Caki2 (cell line): ENCODE results near the gene SLC5A3. TPM values are rescaled to one million over a fixed set of nuclear protein-coding genes. Genes with fewer than 3 reads are reported as not detected.

Experiments used
- DNase-seq: peaks from one replicate; pipeline ENCODE4 v3.0.0-alpha.2; 2015; ENCODE audit warnings: low read depth
- in situ Hi-C: cut with HindIII; loops from 2 replicates; pipeline ENCODE4 v1.10.0; 2016; ENCODE audit warnings: low sequenced_read_pairs, low pct_unique_long_range_greater_than_20kb, mixed read lengths
- total RNA-seq: library from RNA; depleted of rRNA; stranded (reverse); fragments of >200 nt; shearing (Covaris generic); gene quantifications from 2 replicates; pipeline ENCODE4 v1.2.3, GENCODE V29; 2014; ENCODE audit warnings: low replicate concordance; rRNA removed

The SLC5A3 gene
- total RNA-seq, result 18.4 and 22.2 TPM in 2 replicates

DNA sequence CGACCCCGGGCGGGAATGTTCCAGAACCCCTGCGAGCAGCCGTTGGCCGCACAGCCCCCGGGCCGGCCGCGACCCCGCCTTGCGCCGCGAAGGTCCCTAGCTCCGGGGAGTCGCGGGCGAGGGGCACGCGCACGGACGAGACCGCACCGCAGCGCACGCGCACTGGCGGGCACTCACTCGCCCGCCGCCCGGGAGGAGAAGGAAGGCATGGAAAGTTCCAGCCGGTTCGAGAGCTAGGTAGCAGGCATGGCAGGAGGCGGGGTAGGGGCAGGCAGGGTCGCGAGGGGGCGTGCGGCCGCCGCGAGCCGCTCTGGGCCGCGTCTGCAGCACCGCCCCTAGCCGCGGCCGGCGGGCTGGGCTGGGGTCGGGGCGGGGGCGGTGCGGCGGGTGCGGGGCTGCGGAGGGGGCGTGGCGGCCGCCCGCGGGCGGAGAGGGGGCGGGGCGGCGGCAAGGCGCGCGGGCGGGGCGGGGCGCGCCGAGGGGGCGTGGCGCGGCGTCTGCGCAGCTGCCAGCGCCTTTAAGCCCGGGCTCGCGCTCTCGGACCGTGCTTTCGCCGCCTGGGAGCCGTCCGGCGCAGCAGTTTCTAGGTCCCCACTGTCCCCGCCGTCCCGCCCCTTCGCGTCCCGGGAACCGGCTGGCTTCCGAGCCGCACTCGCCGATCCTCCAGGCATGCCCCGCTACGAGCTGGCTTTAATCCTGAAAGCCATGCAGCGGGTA, at the start of gene SLC5A3, which contains the start of gene MRPS6:
Gene SLC5A3 (plus strand): TSS at position 547 of the 717 bp plus-strand sequence. CDS start 21,621 bp downstream, outside the sequence.
Gene MRPS6 (plus strand): TSS at position 547 of the 717 bp plus-strand sequence. CDS start 123 bp downstream, at position 670.
- in situ Hi-C loops, result no loop called here
- peak; percentile 76 for DNase-seq

DNA sequence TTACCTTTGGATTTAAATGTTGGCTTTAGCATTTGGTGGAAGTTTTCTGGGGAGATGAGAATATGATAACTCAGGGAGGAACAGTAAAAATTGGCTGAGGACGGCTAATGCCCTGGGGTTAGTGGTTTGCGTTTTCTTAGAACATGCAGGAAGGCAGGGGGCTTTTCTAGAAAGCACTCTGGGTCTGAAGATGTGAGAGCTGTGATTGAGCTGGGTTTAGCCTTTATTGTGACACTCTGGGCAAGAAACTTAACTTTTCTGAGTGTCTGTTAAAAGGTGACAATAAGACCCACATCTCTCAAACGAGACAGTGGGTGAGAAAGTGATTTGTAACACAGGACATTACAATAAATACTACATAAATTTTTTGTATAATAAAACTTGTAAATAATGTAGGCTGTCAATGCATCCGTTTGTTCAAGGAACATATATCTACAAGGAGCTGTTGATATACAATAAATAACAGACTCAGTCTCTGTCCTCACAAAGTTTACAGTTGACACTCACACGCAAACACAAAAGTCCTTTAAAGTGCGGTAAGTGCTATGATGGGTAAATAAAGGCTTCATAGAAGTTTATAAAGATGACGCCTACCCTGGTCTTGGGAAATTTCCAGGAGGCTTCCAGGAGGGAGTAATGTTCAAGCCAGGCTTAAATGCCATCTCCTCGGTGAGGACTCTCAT, 49.5 kb upstream of the SLC5A3 start:
- DNase-seq, result no peak
- in situ Hi-C loops, result no loop called here

DNA sequence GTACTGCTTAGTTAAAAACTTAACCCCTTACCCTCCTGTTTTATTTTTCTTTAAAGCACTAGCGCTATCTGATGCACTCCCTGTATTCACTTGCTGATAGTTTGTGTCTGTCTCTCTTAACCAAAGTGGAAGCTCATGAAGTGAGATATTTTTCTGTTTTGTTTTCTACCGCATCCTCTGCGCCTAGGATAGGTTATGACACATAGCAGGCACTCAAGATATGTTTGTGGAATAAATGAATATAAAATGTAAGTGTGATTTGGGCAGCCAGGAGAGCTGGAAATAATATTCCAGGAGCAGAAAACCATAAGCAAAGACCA, 49.0 kb upstream of the SLC5A3 start:
- in situ Hi-C loops, result no loop called here
- no peak for DNase-seq

- in situ Hi-C loops, result no loop called here
- no peak for DNase-seq
Measured at GRCh38 chr21:34027721-34028461, 45.5 kb upstream of the SLC5A3 start.

DNA sequence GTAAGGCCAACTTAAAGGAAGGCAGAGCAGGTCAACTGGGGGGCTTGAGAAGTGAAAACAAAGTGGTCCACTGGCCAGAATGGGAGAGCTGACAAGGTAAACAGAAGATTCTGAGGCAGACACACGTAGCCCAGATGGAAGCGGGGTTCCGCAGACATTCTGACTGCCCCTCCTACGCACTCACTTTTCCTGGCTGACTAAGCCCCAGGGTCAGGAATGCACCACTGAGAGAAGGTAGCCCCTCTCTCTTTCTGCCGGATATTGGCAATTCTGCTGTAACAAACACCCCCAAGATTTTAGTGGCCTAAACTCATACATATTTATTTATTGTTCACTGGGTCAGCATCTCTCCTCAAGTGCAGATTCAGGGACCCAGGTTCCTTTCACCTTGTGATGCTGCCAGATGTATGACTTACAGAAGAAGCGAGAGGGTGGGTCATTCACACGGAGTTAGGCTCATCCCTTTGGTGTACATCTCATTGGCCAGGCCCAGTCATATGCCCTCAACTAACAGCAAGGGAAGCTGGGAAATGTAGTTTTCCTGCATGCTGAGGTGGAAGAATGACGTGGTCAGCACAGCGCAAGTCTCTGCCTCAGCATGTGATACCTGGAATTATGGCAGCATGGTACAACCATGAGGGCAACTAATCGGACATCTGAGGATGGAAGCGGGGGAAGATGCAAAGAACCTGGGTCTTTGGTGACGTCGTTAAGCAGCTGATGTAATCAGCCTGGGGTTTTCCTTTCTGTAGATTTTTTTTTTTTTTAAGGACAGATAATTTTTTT, 43.4 kb upstream of the SLC5A3 start:
- in situ Hi-C loops, result no loop called here
- peak; percentile 33 for DNase-seq

GRCh38 chr21:34031835-34032370, 41.5 kb upstream of the SLC5A3 start:
- in situ Hi-C loops, result no loop called here
- DNase-seq, result no peak

DNA sequence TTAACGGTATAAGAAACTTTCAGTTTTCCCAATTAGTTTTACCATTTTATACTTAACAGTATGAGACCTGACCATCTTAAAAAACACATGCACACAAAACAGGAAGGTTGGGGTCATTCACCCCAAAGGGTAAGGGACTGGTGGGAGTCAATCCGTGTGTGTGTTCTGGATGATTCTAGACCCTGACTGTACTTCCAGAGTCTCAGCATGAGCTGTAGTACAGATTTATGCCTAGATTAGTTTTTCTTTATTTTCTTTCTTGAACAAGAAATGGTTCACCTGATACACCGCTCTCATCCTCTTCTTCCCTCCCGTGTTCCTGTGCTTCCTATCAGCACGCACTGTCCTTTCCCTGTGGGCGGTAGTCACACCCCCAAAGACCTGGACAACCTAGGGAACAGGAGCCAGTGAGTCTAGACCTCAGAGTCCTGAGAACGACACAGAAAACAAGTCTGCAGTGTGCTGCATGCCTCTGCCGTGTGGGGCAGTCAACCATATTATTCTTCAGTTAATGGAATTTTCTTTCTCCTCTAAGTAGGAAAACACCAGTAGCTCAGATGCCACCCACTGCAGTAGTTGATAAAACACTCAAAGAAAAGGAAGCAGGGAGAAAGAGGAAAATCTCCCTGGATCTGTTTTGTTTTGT, 38.9 kb upstream of the SLC5A3 start:
- DNase-seq, result peak; percentile 39
- in situ Hi-C loops, result no loop called here

DNA sequence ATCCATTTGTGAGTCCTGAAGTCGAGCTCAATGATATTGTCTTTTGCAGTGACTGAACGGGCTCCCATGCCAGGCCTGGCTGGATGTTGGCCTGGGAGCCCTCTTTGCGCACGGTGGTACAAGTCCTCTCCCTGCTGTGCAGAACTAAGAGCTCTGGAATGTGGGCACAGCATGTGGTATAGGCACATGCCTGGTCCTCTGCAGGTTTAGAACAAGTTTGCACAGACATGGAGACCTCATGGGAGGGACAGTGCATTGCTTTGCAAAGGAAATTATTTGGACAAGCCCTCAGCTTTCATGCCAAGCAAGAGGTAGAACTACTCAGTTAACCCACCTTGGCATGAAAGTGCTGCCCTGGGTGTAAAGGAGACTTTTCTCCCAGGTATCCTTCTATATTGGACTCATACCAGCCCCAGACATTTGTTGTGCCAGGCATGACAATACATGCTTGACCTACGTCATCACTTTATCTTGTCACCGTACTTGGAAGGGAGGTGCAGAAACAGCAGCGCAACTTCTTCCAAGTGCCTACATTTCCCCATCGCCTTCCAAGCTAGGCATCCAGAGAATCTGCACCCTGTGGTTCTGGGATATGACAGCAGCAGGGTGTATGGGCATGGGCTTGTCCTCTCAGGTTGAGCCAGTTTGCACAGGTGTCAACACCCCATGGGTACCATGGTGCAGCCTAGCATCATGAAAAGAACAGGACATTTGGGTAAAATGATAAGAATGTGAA, 37.6 kb upstream of the SLC5A3 start:
- in situ Hi-C loops, result no loop called here
- no peak for DNase-seq

DNA sequence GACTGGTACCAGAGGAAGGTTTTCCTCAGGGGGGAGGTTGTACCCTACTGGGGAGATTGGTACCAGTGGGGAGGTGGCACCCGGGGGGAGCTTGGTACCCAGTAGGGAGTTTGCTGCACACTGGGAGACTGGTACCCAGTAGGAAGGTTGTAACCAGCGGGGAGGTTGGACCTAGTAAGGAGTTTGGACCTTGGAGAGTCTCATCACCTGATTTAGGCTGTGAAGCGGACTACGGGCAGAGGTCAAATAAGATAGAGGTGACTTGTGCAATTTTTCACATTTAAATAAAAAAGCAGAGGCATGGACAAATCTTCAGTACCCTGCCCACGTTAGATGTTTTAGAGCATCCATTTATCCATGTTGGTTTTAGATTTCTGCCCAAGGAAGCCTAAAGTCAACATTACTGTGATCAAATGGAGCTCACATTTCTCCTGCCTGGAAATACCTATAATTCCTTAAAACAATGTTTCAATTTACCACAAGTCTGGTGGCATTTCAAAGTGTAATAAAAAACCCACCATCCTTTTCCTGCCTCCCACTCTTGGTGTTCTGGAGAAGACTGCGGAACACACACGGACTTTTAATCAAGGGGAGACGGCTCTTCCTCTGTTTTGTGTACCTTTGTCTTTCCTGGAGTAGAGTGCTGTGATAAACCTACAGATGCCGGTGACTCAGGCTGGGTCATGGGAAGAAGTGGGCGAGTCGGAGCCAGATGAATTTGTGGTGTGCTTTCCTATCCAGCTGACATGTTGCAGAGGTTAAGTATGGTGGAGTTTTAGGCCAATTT, 36.2 kb upstream of the SLC5A3 start:
- no peak for DNase-seq
- in situ Hi-C loops, result no loop called here

DNA sequence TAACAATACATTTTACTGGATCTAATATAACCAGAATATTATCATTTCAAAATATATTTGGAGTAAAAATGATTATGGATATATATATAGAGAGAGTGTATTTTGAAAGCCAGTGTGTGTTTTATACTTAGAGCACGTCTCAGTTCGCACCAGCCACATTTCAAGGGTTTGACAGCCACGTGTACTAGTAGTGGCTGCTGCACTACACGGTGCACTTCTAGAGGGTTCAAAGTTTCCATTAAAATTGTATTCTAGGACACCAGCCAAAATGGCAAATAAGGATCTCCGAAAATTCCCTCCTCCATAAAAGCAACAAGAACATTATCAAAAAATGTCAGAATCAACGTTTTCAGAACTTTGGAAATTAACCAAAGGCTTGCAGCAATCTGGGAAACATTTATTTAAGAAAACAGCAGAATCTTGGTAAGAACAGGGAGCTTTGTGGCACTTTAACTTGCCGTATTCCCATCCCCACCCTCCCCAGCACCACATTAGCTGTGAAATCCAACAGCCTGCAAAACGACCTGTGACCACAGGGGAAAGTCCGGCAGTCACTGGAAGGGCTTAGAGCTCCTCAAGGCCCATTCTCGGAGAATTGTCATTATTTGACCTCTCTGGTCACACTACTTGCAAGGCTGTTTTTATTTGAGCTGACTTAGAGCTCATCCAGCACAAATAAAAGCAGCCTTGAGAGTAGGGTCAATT, 33.5 kb upstream of the SLC5A3 start:
- no peak for DNase-seq

GRCh38 chr21:34042735-34043134, 30.6 kb upstream of the SLC5A3 start:
- in situ Hi-C loops, result no loop called here
- DNase-seq, result no peak

More for the DNA sequence above, 33.5 kb upstream of the SLC5A3 start:
- in situ Hi-C loops, result no loop called here

GRCh38 chr21:34043333-34043732, 30.0 kb upstream of the SLC5A3 start:
- in situ Hi-C loops, result no loop called here
- DNase-seq, result no peak

DNA sequence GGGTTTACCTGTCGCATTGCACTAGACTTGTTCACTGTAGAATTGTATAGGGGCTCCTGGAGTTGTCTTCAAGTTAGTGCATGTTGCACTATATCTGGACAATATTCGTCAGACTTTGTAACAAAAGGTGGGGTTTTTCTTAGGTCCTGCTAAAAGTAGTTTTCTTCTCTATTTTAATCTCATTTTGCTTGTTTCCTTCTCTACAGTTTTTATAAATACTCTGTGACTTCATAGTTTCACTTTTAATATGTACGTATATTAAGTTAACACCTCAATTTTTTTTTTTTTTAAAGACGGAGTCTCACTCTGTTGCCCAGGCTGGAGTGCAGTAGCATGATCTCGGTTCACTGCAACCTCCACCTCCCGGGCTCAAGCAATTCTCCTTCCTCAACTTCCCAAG, 26.5 kb upstream of the SLC5A3 start:
- in situ Hi-C loops, result no loop called here
- DNase-seq, result no peak

DNA sequence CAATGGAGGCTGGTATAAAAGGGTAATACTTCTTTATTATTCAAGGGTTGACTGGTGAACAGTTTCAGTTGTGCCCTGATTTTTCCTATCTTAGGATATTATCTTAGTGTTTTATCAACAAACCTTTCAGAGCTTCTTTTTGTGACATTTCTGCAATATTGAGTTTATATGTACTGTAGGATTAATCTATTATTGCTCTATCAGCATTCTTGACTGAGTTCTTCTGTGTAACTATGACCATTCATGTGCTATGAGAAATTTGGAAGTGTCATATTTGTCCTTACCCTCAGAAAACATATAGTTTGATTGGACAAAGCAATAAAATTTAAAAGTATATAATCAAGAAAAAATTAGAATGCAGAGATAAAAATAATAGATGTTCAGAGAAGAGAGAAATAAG, 25.5 kb upstream of the SLC5A3 start:
- DNase-seq, result no peak
- in situ Hi-C loops, result no loop called here

GRCh38 chr21:34052171-34052570, 21.2 kb upstream of the SLC5A3 start:
- DNase-seq, result no peak
- in situ Hi-C loops, result no loop called here

- no peak for DNase-seq
- in situ Hi-C loops, result no loop called here
Measured at GRCh38 chr21:34054259-34054658, 19.1 kb upstream of the SLC5A3 start.
